H7 (cell line): ENCODE measurements around the gene ADCK2. TPM values are rescaled to one million over a fixed set of nuclear protein-coding genes. Genes with fewer than 3 reads are reported as not detected.
"Not testable (repeated sequence)": the region's sequence is repeated elsewhere in the genome, so short reads cannot be mapped to it uniquely, and the experiment has no call there.

Source experiments
- DNase-seq: peaks from one replicate; pipeline ENCODE4 v3.0.0; 2012
- H3K27me3 ChIP-seq: 2 replicates; pipeline ENCODE4 v1.6.0; 2011; ENCODE audit warnings: mild to moderate bottlenecking, low read length; ENCODE audit not compliant: control insufficient read depth, insufficient read depth
- H3K36me3 ChIP-seq: replicated peaks from 2 replicates; pipeline ENCODE4 v1.5.1; 2011; ENCODE audit warnings: low read length; ENCODE audit not compliant: control insufficient read depth, insufficient read depth
- H3K4me3 ChIP-seq: 2 replicates; pipeline ENCODE4 v1.5.1; 2011; ENCODE audit warnings: low read depth, mild to moderate bottlenecking, control low read depth, low read length, moderate library complexity; ENCODE audit not compliant: insufficient read depth
- total RNA-seq: library from RNA; depleted of rRNA; stranded (reverse); fragments of >200 nt; shearing (Covaris generic); gene quantifications from 2 replicates; pipeline ENCODE4 v1.2.3, GENCODE V29; 2014

The ADCK2 gene
- total RNA-seq, 1 experiment from 2014 or later = 17.3 TPM

GRCh38 chr7:140674899-140675701 is 2.4 kb downstream of the ADCK2 start:
- peak; percentile 77 for DNase-seq
- Histone ChIP-seq H3K27me3 (peaks cover 13% of the 10 kb centered on the region; the same call in 1 of the 2 replicates), H3K4me3 (no peak overlapping the region), H3K36me3 (peaks cover under 1% of the 10 kb centered on the region)

- Histone ChIP-seq H3K4me3 (no peak overlapping the region), H3K27me3 (peaks cover 13% of the 10 kb centered on the region; the same call in 1 of the 2 replicates), H3K36me3 (peaks cover 2% of the 10 kb centered on the region)
- no peak for DNase-seq
These were observed 3.0 kb downstream of the ADCK2 start for GRCh38 chr7:140675726-140676125.

GRCh38 chr7:140676306-140676705 is 3.6 kb downstream of the ADCK2 start:
- Histone ChIP-seq H3K36me3 (peaks cover 4% of the 10 kb centered on the region), H3K27me3 (peaks cover 13% of the 10 kb centered on the region; the same call in 1 of the 2 replicates), H3K4me3 (no peak overlapping the region)
- DNase-seq = no peak

DNA sequence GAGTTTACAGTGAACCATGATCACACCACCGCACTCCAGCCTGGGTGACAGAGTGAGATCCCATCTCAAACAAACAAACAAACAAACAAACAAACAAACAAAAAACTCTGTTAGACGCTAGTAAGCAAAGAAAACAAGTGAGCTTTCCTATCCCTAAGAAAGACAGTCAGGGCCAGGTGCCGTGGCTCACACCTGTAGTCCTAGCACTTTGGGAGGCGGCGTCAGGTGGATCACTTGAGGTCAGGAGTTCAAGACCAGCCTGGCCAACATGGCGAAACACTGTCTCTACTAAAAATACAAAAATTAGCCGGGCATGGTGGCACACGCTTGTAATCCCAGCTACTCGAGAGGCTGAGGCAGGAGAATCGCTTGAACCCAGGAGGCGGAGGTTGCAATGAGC is 4.2 kb downstream of the ADCK2 start:
- not testable (repeated sequence) for H3K4me3 ChIP-seq

DNA sequence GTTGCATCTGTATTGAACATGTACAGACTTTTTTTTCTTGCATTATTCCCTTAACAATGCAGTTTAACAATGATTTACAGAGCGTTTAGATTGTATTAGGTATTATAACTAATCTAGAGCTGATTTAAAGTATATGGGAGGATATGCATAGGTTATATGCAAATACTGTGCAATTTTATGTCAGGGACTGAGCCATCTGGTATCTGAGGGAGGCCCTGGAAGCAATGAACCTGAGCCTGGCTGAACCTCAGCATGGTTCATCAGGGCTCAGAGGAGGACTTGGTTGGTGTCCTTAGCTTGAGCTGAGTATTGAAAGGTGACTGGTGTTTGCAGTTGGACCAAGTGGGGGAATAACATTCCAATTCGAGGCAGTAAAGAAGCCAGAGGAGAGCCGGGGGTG is 4.8 kb downstream of the ADCK2 start:
- Histone ChIP-seq H3K36me3 (peaks cover 4% of the 10 kb centered on the region), H3K27me3 (peaks cover 13% of the 10 kb centered on the region; the same call in 1 of the 2 replicates), H3K4me3 (no peak overlapping the region)
- DNase-seq = no peak

More for the DNA sequence above, 4.2 kb downstream of the ADCK2 start:
- DNase-seq, H3K36me3 ChIP-seq: not testable (repeated sequence)
- H3K27me3 ChIP-seq = peaks cover 13% of the 10 kb centered on the region; the same call in 1 of the 2 replicates

GRCh38 chr7:140678081-140678815 is 5.5 kb downstream of the ADCK2 start:
- H3K27me3 ChIP-seq = peaks cover 11% of the 10 kb centered on the region; the same call in 1 of the 2 replicates
- H3K4me3 ChIP-seq = no peak overlapping the region
- peaks cover 4% of the 10 kb centered on the region for H3K36me3 ChIP-seq
- DNase-seq = peak; percentile 21

- no peak overlapping the region for H3K4me3 ChIP-seq
- peaks cover 6% of the 10 kb centered on the region; the same call in 1 of the 2 replicates for H3K27me3 ChIP-seq
- H3K36me3 ChIP-seq = peaks cover 4% of the 10 kb centered on the region
- peak; percentile 43 for DNase-seq
These were observed 6.0 kb downstream of the ADCK2 start for GRCh38 chr7:140678816-140679130.

GRCh38 chr7:140679186-140679585 is 6.4 kb downstream of the ADCK2 start:
- no peak for DNase-seq
- H3K36me3 ChIP-seq = peaks cover 4% of the 10 kb centered on the region
- H3K4me3 ChIP-seq = no peak overlapping the region
- peaks cover 2% of the 10 kb centered on the region; the same call in 1 of the 2 replicates for H3K27me3 ChIP-seq

- H3K4me3 ChIP-seq = no peak overlapping the region
- peak; percentile 25 for DNase-seq
- H3K27me3 ChIP-seq = no peaks in the 10 kb centered on the region
- H3K36me3 ChIP-seq = peaks cover 4% of the 10 kb centered on the region
These were observed 8.1 kb downstream of the ADCK2 start for GRCh38 chr7:140680886-140681285.

GRCh38 chr7:140681766-140682165 is 9.0 kb downstream of the ADCK2 start:
- DNase-seq = no peak
- no peak overlapping the region for H3K4me3 ChIP-seq
- H3K36me3 ChIP-seq = peaks cover 4% of the 10 kb centered on the region
- no peaks in the 10 kb centered on the region for H3K27me3 ChIP-seq

- peaks cover 4% of the 10 kb centered on the region for H3K36me3 ChIP-seq
- H3K27me3 ChIP-seq = no peaks in the 10 kb centered on the region
- H3K4me3 ChIP-seq = no peak overlapping the region
- DNase-seq = no peak
These were observed 10.9 kb downstream of the ADCK2 start for GRCh38 chr7:140683657-140684056.

GRCh38 chr7:140684066-140684950 is 11.6 kb downstream of the ADCK2 start:
- Histone ChIP-seq H3K27me3 (no peaks in the 10 kb centered on the region), H3K4me3 (no peak overlapping the region), H3K36me3 (peaks cover 4% of the 10 kb centered on the region)
- DNase-seq = no peak

DNA sequence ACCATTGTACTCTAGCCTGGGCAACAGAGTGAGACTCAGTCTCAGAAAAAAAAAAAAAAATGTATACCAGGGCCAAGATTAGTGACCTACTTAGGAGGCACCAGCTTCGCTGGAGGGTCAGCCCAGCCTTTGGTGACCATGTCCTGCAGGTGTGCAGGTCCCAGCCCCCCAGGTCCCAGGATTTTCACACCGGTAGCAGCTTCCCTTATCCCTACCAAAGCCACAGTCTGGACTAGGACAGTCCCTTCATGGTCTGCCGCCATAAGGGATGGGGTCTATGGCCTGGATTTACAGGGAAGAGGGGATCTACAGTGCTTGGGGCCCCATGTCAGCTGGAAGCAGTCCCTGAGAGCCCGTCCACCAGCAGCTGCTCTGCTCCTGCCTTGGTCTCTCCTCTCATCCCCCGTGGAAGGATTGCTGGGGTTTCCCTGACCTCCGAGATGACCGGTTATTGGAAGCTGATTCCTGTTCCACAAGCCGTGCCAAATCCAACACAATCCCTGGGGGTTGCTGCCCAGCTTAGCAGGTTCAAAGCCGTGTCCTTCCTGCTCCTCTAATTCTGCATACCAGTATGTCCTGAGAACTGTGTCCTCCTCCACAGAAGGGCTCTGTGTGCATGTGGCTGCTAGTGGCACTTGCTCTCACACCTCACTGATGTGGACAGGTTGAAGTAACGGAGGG is 12.8 kb downstream of the ADCK2 start:
- Histone ChIP-seq H3K4me3 (no peak overlapping the region), H3K36me3 (peaks cover 2% of the 10 kb centered on the region), H3K27me3 (no peaks in the 10 kb centered on the region)
- no peak for DNase-seq

DNA sequence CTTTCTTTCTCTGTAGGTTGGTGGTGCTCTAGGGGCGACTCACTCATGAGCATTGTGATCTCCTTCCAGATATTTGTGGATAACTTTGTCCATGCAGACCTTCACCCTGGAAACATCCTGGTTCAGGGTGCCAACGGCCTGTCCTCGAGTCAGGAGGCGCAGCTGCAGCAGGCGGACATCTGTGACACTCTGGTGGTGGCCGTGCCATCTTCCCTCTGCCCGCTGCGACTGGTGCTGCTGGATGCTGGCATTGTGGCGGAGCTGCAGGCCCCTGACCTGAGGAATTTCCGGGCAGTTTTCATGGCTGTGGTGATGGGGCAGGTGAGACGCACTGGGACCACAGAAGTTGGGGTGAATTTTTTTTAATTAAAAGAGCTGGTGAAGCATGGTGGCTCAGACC is 14.2 kb downstream of the ADCK2 start:
- Histone ChIP-seq H3K27me3 (no peaks in the 10 kb centered on the region), H3K4me3 (no peak overlapping the region), H3K36me3 (no peaks in the 10 kb centered on the region; the same call in none of the 2 replicates)
- DNase-seq = no peak
